IPS DF 6.9 (cell line): ENCODE measurements around the gene SSPN.

ENCODE experiments used
- DNase-seq: peaks from one replicate; pipeline ENCODE4 v3.0.0-alpha.2; 2013; ENCODE audit warnings: low read depth, low spot score
- H3K27ac ChIP-seq: one replicate; pipeline ENCODE4 v1.5.1; 2013; ENCODE audit warnings: low read length, control low read depth
- H3K27me3 ChIP-seq: 2 replicates; pipeline ENCODE4 v1.6.1; 2013; ENCODE audit warnings: mild to moderate bottlenecking, low read length; ENCODE audit not compliant: control insufficient read depth, insufficient read depth
- H3K36me3 ChIP-seq: 2 replicates; pipeline ENCODE4 v1.6.1; 2013; ENCODE audit warnings: low read length; ENCODE audit not compliant: control insufficient read depth, insufficient read depth
- H3K4me1 ChIP-seq: 2 replicates; pipeline ENCODE4 v1.6.1; 2013; ENCODE audit warnings: low read length; ENCODE audit not compliant: control insufficient read depth, insufficient read depth
- H3K4me3 ChIP-seq: 2 replicates; pipeline ENCODE4 v1.5.1; 2013; ENCODE audit warnings: mild to moderate bottlenecking, low read length
- H3K9me3 ChIP-seq: 2 replicates; pipeline ENCODE4 v1.6.1; 2013; ENCODE audit warnings: low read length, inconsistent platforms; ENCODE audit not compliant: control insufficient read depth, insufficient read depth
- WGBS: extraction: QIAGEN DNeasy Blood & Tissue Kit; methylation state at CpG from one replicate; pipeline ENCODE4 v1.1.7; 2013; ENCODE audit warnings: mixed read lengths, missing lambda C conversion rate; ENCODE audit not compliant: insufficient read length, insufficient coverage; 5-methylcytosine and 5-hydroxymethylcytosine counted together

Gene SSPN

GRCh38 chr12:26274441-26275312 is 79.3 kb downstream of the SSPN start:
- Histone ChIP-seq H3K4me3 (no peak overlapping the region), H3K27me3 (no peaks in the 10 kb centered on the region), H3K27ac (no peak overlapping the region), H3K36me3 (no peaks in the 10 kb centered on the region), H3K9me3 (no peaks in the 10 kb centered on the region), H3K4me1 (no peaks in the 10 kb centered on the region)
- no peak for DNase-seq
- WGBS = no CpG with 5 or more reads among the region's 13 CpGs

- H3K4me1 ChIP-seq = no peaks in the 10 kb centered on the region
- no peaks in the 10 kb centered on the region for H3K9me3 ChIP-seq
- no peak overlapping the region for H3K4me3 ChIP-seq
- no peak for DNase-seq
- WGBS = no CpG with 5 or more reads among the region's 11 CpGs
- no peaks in the 10 kb centered on the region for H3K27me3 ChIP-seq
- no peak overlapping the region for H3K27ac ChIP-seq
- no peaks in the 10 kb centered on the region for H3K36me3 ChIP-seq
These were observed 80.1 kb downstream of the SSPN start for GRCh38 chr12:26275313-26276131.

GRCh38 chr12:26276709-26277108 is 81.3 kb downstream of the SSPN start:
- no CpG with 5 or more reads among the region's 2 CpGs for WGBS
- H3K9me3 ChIP-seq = no peaks in the 10 kb centered on the region
- DNase-seq = no peak
- H3K27me3 ChIP-seq = no peaks in the 10 kb centered on the region
- H3K27ac ChIP-seq = no peak overlapping the region
- H3K4me1 ChIP-seq = no peaks in the 10 kb centered on the region
- H3K4me3 ChIP-seq = no peak overlapping the region
- no peaks in the 10 kb centered on the region for H3K36me3 ChIP-seq

GRCh38 chr12:26277506-26278246 is 82.3 kb downstream of the SSPN start:
- Histone ChIP-seq H3K4me3 (no peak overlapping the region), H3K36me3 (no peaks in the 10 kb centered on the region), H3K27me3 (no peaks in the 10 kb centered on the region), H3K27ac (no peak overlapping the region), H3K4me1 (no peaks in the 10 kb centered on the region), H3K9me3 (no peaks in the 10 kb centered on the region)
- no peak for DNase-seq
- no CpG with 5 or more reads among the region's 16 CpGs for WGBS

GRCh38 chr12:26278266-26278665 is 82.9 kb downstream of the SSPN start:
- no peak overlapping the region for H3K4me3 ChIP-seq
- no CpG with 5 or more reads among the region's 1 CpG for WGBS
- no peaks in the 10 kb centered on the region for H3K27me3 ChIP-seq
- H3K4me1 ChIP-seq = no peaks in the 10 kb centered on the region
- no peaks in the 10 kb centered on the region for H3K9me3 ChIP-seq
- no peak overlapping the region for H3K27ac ChIP-seq
- DNase-seq = no peak
- H3K36me3 ChIP-seq = no peaks in the 10 kb centered on the region

GRCh38 chr12:26278666-26279065 is 83.3 kb downstream of the SSPN start:
- Histone ChIP-seq H3K36me3 (no peaks in the 10 kb centered on the region), H3K4me1 (no peaks in the 10 kb centered on the region), H3K27ac (no peak overlapping the region), H3K27me3 (no peaks in the 10 kb centered on the region), H3K4me3 (no peak overlapping the region), H3K9me3 (no peaks in the 10 kb centered on the region)
- WGBS = no CpG with 5 or more reads among the region's 5 CpGs
- DNase-seq = no peak

GRCh38 chr12:26279091-26279490 is 83.7 kb downstream of the SSPN start:
- Histone ChIP-seq H3K27me3 (no peaks in the 10 kb centered on the region), H3K27ac (no peak overlapping the region), H3K36me3 (no peaks in the 10 kb centered on the region), H3K4me1 (no peaks in the 10 kb centered on the region), H3K4me3 (no peak overlapping the region), H3K9me3 (no peaks in the 10 kb centered on the region)
- DNase-seq = no peak

- no peaks in the 10 kb centered on the region for H3K9me3 ChIP-seq
- H3K27me3 ChIP-seq = no peaks in the 10 kb centered on the region
- no CpG with 5 or more reads among the region's 5 CpGs for WGBS
- H3K36me3 ChIP-seq = no peaks in the 10 kb centered on the region
- DNase-seq = no peak
- no peaks in the 10 kb centered on the region for H3K4me1 ChIP-seq
- no peak overlapping the region for H3K4me3 ChIP-seq
- H3K27ac ChIP-seq = no peak overlapping the region
These were observed 84.5 kb downstream of the SSPN start for GRCh38 chr12:26279908-26280307.

- H3K9me3 ChIP-seq = no peaks in the 10 kb centered on the region
- H3K27ac ChIP-seq = no peak overlapping the region
- no peak for DNase-seq
- H3K4me3 ChIP-seq = no peak overlapping the region
- H3K36me3 ChIP-seq = no peaks in the 10 kb centered on the region
- no CpG with 5 or more reads among the region's 3 CpGs for WGBS
- H3K4me1 ChIP-seq = no peaks in the 10 kb centered on the region
- no peaks in the 10 kb centered on the region for H3K27me3 ChIP-seq
These were observed 85.5 kb downstream of the SSPN start for GRCh38 chr12:26280869-26281268.

GRCh38 chr12:26281320-26281719 is 85.9 kb downstream of the SSPN start:
- H3K27me3 ChIP-seq = no peaks in the 10 kb centered on the region
- H3K36me3 ChIP-seq = no peaks in the 10 kb centered on the region
- WGBS = no CpG with 5 or more reads among the region's 4 CpGs
- H3K27ac ChIP-seq = no peak overlapping the region
- H3K9me3 ChIP-seq = no peaks in the 10 kb centered on the region
- H3K4me1 ChIP-seq = no peaks in the 10 kb centered on the region
- DNase-seq = no peak
- no peak overlapping the region for H3K4me3 ChIP-seq
